ENCODE measurements around the gene TEX47.
A peak's percentile ranks its signal among the peaks of the same experiment; 100 is the strongest.

TEX47 gene

DNA sequence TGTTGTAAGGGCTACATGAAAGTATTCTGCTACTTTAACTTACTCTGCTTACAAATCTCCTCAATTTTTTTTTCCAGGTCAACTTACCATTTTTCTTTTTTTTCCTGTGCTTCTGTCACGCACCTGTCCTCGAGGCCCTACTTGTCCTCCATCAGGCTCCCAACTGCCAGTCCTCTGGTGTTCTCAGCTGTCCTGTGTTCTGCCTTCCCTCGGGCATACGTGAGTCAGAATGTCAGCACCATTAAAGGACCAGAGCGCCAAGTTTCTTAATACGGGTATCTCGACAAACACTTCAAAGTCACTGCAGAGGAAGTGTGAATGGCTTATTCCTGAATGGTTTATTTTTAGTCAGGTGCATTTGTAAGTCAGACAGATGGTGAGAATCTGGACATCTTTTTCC is at the start of gene TEX47:
TSS of gene TEX47 (minus strand) at position 185 of the 400 bp plus-strand sequence. CDS start 795 bp downstream, outside the sequence.
- no peak for DNase-seq (ENCODE audit: low spot score)

DNA sequence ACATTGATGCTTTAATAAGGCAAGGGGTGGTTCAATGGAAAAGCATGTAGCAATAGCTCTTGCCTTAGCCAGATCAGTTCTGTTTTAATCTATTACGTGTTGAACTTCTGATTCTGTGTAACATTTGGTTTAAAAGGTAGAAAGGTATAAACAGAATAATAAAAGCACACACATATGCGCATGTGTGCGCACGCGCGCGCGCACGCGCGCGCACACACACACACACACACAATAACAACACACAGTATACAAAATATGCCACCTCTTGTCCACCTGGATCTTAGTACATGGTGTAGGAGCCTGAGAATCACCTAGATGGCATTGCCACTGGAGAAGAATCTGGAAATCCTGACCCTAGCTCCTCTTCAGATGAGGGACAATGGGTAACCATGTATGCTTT is 49.6 kb upstream of the TEX47 start:
- no peak for DNase-seq (ENCODE audit: low spot score)

DNA sequence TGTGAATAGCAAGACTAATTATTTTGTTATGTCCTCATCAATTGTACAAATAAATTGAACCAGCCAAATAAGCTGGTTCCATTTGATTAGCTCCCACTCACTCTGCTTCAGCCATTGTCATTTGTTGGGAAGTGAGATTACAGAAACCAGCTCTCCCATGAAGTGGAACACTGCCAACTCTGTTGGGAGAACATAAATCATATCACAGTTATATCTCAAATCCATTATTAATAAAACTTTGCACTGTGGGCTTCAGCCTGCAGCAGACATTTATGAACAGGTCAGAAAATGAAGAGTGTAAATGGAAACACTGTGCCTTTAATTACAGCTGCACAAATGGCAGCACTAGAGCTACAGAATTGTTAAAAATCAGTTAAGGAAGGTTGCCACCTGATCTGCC is 46.7 kb upstream of the TEX47 start:
- DNase-seq (ENCODE audit: low spot score), result no peak

DNA sequence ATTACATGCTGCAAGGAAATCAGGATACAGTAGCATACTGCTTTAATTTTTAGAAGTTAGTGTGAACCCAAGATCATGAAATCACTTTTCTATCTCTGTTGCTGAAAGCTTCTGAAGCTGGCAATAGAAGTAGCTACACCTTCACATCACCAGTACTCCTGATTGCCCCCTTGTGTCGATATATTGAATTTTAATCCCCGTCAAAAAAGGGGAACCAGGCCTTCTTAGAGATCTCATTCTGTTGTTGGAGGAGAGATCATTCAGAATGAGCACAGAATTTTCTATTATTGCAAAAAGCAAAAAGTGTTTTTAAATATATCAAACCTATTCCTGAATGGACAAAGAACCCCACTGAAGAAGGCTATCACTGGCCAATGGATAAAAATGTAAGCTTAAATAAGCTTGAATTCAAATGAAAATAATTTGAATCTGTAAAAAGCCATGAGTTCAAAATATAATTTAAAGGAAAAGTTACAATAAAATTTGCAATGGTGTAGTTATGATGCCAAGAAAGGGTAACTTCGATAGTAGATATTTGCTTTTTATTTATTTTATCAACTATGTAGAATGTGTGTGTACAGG is 39.7 kb upstream of the TEX47 start:
- DNase-seq (ENCODE audit: low spot score), result peak; percentile 10

DNA sequence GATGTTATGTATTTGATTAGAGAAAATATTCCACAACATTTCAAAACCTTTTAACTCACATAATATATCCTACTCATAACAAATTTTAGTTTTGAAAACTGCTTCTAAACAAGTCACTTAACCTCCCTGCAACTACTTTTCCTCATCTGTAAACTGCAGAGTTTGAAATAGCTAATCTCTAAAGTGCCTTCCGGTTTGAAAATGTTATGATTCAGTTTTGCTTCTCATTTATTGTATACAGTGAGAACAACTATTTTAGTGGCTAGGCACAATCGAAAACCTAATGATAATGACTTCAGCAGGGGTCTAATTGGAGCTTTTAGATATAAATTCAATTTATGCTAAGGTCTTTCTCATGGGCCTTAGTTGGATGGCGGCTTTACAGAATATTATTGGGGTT is 30.7 kb upstream of the TEX47 start:
- DNase-seq (ENCODE audit: low spot score), result no peak

DNA sequence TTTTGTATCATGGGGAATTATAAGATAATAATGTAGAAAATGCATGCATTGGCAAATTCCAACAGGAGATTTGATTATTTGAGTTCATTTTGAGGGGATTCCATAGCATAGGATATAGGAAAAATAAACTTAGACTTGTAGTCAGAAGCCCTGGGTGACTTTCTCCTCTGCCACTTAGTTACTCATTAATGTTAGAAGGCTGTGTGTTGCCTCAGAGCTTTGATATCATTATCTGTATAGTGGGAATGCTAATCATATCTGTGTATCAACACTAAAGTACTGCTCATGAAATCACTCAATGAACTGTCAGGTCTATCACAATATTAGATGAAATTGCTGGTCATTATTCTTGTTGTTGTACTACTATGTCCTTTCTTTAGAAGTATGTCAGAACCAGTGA is 23.0 kb upstream of the TEX47 start:
- DNase-seq (ENCODE audit: low spot score), result no peak

DNA sequence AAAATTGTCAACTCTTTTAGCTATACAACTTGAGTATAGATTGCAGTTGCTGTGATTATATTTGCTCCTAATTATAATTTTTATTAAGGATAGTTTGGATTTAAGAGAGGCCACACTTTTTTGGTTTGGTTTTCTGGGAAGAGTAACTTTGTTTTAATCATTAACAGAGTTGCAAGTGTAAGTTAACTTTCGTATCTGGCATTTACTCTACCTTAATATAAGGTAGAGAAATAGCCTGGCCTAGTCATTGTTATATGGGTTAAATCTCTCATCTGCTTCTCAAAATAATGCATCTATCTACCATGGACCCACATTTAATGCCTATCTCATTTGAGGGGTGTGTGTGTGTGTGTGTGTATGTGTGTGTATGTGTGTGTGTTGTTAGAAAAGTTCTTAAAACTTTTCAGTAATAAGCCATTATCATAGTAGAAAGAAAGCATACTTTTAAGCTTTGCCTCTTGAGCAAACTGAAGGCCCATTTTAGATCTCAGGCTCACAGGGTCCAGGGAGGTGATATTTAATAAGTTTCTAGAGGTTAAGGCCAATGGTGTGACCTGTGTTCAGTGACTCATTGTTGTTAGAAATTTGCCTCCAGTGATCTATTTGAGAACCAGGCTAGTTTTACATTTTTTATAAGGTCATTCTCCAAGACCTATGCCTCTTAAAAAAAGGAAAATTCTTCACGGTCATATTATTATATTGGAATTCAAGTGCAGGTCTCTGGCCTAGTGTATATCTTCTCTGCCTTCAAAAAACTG is 10.9 kb upstream of the TEX47 start:
- no peak for DNase-seq (ENCODE audit: low spot score)

DNA sequence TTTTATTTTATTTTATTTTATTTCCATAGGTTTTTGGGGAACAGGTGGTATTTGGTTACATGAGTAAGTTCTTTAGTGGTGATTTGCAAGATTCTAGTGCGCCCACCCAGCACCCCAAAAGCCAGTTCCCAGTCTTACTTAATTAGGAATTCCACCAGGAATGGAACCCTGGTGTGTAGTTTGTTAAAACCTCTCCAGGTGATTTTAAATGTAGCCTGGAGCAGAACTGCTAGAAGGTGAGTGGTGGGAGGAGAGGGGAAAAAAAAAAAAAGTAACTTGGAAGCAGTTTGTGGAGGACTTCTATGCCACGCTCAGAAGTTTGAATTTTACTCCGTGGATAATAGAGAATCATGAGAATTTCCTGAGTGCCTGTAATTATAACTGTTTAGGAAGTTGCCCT is 5.5 kb upstream of the TEX47 start:
- no peak for DNase-seq (ENCODE audit: low spot score)

DNA sequence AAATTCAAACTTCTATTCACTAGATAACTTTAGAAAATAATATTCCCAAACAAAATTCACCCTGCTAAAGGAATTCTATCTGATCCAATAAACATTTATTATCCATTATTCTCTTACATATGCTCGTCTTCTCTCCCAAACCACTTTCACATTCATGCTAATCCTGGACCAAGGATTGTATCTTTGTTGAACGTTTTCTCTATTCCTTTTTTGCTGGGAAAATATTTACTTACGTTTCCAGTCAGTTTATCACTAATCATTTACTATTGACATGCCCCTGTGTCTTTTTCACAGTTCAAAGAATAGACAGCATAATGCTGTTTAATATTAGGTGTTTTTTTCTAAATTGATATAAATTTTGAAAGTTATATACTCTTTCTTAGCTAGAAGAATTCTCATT is 3.2 kb downstream of the TEX47 start:
- DNase-seq (ENCODE audit: low spot score), result no peak

DNA sequence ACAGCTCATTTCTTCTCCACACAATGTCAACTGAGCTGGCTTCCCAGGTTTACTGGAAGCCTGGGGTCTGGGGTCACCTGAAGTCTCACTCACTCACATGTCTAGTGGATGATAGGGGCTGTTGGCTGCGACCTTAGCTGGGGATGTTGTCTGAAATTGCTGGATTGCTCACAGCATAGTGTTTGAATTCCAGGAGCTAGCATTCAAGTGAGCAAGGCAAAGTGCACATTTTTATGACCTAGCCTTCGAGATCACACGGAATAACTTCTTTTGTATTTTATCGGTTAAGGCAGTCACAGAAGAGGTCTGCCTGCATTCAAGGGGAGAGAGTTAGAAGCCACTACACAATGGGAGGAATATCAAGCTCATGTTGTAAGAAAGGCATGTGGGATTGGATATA is 3.6 kb downstream of the TEX47 start:
- no peak for DNase-seq (ENCODE audit: low spot score)

DNA sequence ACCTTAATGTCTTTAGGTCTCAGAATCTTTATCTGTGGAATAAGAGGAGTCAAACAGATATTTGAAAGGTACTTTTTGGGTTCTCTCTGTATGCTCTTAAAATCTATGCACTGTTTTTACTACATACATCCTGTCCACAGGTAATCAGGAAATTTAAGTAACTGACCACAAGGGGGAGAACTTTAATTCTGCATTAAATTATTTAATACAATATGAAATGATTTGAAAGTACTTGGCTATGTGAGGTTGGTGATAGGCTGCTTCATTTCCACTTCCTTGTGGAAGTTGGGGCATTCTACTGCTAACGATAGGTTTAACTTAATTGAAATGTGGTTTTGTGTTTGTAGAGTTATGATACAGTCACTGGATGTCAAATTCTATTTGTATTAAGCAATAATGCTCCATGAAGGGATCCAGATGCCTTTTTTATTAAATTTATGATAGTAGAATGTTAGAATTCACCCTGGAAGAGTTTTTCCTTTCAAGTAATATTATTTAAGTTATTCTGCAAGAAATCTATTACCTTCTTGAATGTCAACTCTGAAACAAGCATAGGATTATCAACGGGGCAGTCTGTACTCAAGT is 6.0 kb downstream of the TEX47 start:
- no peak for DNase-seq (ENCODE audit: low spot score)

DNA sequence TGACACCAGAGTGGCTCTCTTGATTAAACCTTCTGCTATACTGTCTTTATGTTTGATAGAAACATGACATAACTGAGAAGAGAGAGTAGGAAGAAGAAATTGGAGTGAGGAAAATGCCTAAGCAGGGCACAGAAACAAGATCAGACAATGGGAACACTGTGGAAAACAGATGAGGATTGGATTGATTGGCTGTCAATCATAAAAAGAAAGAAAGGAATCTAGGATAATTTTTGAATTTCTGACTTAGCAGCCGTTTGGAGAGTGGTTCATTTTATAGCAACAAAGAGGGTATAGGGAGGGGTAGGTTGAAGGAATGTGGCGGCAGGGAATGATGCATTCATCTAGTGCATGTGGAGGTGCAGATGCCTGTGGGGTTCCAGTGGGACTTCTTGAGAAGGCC is 7.8 kb downstream of the TEX47 start:
- no peak for DNase-seq (ENCODE audit: low spot score)

DNA sequence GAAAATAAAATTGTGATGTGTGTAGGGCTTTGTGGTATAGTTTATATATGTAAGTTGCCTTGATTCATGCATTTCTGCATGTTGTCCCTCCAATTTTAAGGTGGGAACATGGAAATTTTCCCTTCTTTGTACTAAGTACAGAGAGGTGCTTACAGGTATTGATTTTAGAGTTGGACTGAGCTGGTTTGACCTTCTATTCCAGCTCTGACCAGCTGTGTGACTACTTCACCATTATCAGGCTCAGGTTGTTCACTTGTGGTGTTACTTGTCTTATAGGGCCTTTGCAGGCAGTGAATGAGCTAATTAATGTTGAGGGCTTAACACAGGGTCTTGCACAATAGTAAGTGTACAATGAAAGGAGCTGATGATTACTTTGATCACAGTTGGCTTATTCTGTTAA is 19.7 kb downstream of the TEX47 start:
- no peak for DNase-seq (ENCODE audit: low spot score)

DNA sequence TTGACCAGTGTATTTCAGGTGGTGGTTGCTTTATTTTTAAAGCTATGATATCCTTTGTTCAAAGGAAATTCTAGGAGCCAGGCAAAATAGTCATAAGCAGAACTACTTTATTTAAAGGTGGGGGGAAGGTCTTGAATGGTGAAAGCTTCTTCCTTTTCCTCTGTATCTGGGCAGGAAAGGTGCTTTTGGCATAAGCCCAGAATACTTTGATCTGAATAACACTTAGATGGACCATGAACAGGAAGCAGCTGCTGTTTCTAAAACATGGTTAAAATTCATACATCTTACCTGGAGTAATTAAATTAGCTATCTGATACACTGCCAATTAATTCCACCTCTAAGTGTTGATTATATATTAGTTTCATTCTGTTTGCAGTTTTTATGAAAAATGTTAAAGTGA is 22.8 kb downstream of the TEX47 start:
- no peak for DNase-seq (ENCODE audit: low spot score)

DNA sequence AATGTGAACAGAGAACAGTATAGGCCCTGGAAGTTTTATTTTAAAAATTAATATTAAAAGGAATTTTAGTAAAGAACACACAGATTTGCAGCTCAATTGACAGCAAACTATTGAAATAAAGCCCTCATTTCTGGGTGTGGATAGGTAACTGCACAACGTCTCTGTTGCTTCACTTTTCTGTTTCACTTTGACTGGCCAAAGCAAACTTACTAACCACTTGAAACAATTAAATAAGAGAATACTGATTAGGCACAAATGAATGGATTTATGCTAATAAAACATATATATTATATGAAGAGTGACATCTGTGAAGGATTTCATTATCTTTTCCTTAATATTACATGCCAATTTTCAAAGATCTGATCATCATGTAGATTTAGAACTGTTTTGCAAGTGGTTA is 24.1 kb downstream of the TEX47 start:
- no peak for DNase-seq (ENCODE audit: low spot score)

DNA sequence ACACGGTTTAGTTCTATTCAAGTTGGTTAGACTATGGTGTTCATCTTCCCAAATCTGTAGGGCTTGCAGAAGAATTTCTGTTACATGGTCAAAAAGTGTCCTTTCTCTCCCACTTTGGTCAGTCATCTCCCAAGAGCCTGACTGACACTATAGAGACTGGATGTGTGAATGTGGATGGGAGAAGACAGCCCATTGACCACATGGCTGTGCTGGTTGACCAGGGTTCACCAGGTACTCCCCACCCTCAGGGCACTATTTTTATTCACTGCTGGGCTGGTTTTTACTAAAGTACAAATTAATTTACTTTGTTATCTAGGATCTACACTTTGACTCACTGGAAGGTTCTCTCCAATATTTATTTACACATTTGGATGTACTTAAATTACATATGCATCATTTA is 33.8 kb downstream of the TEX47 start:
- DNase-seq (ENCODE audit: low spot score), result no peak

DNA sequence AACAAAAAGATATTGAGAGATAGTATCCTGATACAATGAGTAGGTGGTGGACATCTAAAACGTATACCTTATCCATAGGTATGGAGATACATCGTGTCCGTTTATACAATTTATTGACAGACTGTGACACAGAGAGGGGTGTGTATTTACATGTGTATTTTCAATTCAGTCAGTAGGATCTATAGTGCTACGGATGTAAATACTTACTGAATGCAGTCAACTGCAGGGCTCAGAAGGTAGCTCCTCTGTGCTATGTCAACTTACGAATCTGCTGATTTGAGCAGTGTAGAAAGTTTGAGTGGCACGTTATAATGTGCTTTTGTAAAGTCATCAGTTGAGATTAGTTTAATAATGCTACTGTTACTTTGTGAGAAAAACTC is 35.4 kb downstream of the TEX47 start:
- DNase-seq (ENCODE audit: low spot score), result no peak

DNA sequence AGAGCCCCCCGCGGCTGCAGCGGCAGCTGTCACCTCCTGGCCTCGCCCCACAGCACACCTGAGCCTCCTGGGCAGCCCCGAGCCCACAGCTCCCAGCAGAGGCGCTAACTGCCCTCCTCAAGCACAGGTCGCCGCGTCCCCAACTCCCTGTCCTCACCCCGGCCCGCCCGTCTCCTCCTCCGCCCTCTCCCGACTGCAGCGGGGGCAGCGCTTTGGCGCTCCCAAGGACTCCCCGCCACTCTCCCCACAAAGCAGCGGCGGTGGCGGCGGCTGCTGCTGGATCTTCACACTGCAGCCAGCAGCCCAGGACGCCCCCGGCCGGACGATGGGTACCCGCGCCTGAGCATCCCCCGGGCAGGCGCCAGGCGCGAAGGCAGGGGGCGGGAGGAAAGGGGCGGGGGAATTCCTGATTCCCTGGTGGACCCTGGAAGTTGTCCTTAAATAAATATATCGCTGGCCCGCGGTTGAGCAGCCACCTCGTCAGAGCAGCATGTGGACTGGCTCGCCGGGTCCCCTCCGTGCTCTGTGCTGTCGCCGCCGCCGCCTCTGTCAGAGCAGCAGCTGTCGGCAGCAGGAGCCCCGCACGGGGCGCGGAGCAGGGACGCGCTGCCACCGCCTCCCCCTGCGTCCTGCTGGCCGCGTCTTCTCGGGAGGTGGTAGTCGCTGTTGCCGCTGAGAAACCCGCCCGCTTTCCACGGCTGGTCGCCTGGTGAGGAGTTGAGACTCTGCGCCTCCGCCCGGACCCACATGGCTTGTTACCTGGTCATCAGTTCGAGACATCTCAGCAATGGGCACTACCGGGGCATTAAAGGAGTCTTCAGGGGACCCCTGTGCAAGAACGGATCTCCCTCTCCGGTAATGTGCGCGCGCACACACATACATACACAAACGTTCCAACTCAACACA is 36.1 kb downstream of the TEX47 start, which contains the start of gene ZNF804B:
TSS of gene ZNF804B (plus strand) at position 471 of the 906 bp plus-strand sequence. CDS start at position 748, 277 bp downstream.
- no peak for DNase-seq (ENCODE audit: low spot score)

DNA sequence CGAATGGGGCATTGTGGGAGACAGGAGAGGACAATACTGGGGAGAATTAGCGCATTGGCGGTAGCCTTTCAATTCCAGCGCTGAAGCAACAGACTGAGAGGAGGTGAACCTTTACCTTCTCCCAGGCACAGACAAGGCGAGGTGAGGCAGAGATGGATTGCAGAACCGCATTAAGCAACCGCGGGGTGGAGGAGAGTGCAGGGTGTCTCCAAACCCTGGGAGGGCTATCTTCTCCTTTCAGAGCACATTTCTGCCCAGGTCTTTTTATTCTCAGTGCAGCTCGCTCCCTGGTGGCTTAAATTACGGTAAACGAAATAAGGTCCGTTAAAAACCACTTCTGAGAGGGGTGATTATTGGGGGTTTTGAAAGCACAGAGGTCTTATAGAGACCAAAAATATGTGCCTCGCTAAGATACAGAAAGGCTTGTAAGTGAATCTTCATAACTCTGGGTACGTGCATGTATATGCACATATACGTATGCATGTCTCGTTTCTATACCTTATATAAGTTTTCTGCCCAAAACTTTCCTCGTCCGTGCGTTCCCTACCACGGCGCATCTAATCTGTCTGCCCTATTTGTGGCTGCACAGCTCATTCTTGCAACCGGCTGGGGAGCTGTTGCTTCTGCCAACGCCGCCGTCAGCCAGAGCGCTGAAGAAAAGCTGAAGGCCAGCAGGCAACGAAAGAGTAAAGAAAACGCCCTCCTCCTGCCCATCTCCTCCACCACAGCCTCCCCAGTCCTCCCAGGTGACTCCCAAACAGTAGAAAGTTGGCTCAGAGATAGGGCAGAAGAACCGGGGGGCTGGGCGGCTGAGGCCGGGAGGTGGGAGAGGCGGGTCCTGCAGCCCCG is 36.9 kb downstream of the TEX47 start:
- peak; percentile 15 for DNase-seq (ENCODE audit: low spot score)

DNA sequence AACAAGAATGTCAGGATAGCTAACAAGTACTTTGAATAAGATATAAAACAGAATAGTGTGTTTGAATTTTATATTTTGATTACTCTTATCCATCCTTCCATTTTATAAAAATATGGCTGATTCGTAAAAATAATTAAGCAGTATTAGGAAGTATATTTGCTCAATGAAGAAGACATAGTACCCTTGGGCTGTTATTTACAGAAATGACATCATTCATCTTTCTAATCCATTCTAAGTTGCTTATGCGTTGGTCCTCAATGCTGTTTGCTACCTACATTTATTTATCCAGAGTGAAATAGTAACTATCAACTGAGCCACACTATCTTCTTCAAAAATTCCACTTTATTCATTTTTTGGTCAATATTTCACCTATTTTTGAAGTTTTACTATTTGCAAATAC is 38.2 kb downstream of the TEX47 start:
- DNase-seq (ENCODE audit: low spot score), result no peak

DNA sequence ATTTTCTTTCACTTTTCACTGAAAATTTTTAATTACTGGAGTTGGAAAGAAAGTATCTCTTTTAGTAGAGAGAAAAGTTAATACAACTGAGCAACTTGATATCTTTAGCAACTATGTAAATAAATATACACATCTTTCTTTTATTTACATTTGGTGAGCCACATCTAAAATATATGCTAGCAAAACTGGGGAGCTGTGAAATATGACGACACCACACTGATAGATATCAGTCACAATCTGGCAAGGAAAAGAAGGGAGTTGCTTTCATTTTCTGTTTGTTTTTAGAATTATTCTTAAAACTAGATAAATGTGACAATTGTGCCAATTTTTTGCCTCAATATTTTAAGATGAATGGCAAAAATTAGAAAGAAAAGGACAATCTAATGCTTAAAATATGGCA is 38.7 kb downstream of the TEX47 start:
- DNase-seq (ENCODE audit: low spot score), result no peak

DNA sequence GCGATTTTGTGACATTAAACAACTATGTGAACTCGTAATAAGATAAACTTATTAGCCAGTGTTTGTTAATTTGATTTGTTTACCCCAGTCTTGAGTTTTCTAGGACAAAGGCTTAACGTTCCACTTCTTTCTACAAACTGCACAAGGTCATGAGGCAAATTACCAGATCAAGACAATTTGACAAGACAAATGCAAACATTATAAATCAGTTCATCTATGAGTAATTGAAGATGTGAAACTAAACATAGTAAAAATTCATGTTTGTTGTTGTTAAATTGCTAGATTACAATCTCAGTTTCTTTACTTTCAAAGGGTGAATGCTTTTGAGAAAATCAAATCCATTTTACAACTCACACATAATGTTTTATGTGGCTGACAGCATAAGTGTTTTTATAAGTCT is 49.4 kb downstream of the TEX47 start:
- no peak for DNase-seq (ENCODE audit: low spot score)
